HL-60 (cell line): ENCODE data around the gene PPP6R3.

Experiments
- DNase-seq, 2 experiments: peaks; one replicate each; pipeline ENCODE4 v3.0.0-alpha.2; 2010 to 2020; ENCODE audit warnings: low read depth in 1 of 2, low spot score in 1 of 2
- H3K27ac ChIP-seq: fragments of 250-450 bp; sonication (Bioruptor Pico); replicated peaks from 2 replicates; pipeline ENCODE4 v1.5.1; 2020; ENCODE audit warnings: mild to moderate bottlenecking, moderate library complexity
- H3K27me3 ChIP-seq: fragments of 250-450 bp; sonication (Bioruptor Pico); 2 replicates; pipeline ENCODE4 v1.5.1; 2021; ENCODE audit warnings: mild to moderate bottlenecking, moderate library complexity; ENCODE audit not compliant: insufficient read depth, poor library complexity, severe bottlenecking
- H3K4me3 ChIP-seq: replicated peaks from 2 replicates; pipeline ENCODE4 v1.5.1; 2011; ENCODE audit warnings: mild to moderate bottlenecking, control low read depth, low read length; ENCODE audit not compliant: insufficient read depth
- GABPA ChIP-seq: IDR thresholded peaks from 2 replicates; pipeline ENCODE4 v1.6.1; 2012; ENCODE audit warnings: low read depth
- POLR2AphosphoS5 ChIP-seq: IDR thresholded peaks from 2 replicates; pipeline ENCODE4 v1.6.1; 2012; ENCODE audit warnings: low read depth
- SPI1 ChIP-seq: IDR thresholded peaks from 2 replicates; pipeline ENCODE4 v1.6.1; 2012; ENCODE audit warnings: low read depth, mild to moderate bottlenecking, borderline replicate concordance
- TF ChIP-seq, protein P1 (sequence below): IDR thresholded peaks from 2 replicates; pipeline ENCODE4 v1.6.1; 2012; ENCODE audit warnings: low read depth; ENCODE audit not compliant: insufficient replicate concordance
- TF ChIP-seq, protein P2 (sequence below): IDR thresholded peaks from one replicate; pipeline ENCODE4 v1.5.1; 2011; ENCODE audit warnings: low read length, control low read depth, inconsistent platforms; ENCODE audit not compliant: insufficient read depth

The PPP6R3 gene

DNA sequence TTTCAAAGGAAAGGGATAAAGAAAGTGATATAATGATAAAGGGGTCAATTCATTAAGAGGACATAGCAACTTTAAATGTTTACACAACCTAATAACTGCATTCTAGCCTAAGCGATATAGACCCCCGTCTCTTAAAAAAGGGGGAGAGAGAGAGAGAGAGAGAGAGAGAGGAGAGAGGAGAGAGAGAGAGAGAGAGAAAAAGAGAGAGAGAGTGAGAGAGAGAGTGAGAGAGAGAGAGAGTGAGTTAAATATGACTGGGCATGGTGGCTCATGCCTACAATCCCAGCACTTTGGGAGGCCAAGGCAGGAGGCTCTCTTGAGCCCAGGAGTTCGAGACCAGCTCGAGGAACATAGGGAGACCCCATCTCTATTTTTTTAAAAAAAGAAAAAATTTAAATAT lies 133.6 kb downstream of the PPP6R3 start:
- Histone ChIP-seq H3K27ac (no peak overlapping the region), H3K27me3 (no peaks in the 10 kb centered on the region), H3K4me3 (no peak overlapping the region)
- DNase-seq: no peak
- TF ChIP-seq POLR2AphosphoS5 (no peak), SPI1 (no peak), GABPA (no peak)
- TF ChIP-seq, protein P1, sequence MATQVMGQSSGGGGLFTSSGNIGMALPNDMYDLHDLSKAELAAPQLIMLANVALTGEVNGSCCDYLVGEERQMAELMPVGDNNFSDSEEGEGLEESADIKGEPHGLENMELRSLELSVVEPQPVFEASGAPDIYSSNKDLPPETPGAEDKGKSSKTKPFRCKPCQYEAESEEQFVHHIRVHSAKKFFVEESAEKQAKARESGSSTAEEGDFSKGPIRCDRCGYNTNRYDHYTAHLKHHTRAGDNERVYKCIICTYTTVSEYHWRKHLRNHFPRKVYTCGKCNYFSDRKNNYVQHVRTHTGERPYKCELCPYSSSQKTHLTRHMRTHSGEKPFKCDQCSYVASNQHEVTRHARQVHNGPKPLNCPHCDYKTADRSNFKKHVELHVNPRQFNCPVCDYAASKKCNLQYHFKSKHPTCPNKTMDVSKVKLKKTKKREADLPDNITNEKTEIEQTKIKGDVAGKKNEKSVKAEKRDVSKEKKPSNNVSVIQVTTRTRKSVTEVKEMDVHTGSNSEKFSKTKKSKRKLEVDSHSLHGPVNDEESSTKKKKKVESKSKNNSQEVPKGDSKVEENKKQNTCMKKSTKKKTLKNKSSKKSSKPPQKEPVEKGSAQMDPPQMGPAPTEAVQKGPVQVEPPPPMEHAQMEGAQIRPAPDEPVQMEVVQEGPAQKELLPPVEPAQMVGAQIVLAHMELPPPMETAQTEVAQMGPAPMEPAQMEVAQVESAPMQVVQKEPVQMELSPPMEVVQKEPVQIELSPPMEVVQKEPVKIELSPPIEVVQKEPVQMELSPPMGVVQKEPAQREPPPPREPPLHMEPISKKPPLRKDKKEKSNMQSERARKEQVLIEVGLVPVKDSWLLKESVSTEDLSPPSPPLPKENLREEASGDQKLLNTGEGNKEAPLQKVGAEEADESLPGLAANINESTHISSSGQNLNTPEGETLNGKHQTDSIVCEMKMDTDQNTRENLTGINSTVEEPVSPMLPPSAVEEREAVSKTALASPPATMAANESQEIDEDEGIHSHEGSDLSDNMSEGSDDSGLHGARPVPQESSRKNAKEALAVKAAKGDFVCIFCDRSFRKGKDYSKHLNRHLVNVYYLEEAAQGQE: no peak
- TF ChIP-seq, protein P2, sequence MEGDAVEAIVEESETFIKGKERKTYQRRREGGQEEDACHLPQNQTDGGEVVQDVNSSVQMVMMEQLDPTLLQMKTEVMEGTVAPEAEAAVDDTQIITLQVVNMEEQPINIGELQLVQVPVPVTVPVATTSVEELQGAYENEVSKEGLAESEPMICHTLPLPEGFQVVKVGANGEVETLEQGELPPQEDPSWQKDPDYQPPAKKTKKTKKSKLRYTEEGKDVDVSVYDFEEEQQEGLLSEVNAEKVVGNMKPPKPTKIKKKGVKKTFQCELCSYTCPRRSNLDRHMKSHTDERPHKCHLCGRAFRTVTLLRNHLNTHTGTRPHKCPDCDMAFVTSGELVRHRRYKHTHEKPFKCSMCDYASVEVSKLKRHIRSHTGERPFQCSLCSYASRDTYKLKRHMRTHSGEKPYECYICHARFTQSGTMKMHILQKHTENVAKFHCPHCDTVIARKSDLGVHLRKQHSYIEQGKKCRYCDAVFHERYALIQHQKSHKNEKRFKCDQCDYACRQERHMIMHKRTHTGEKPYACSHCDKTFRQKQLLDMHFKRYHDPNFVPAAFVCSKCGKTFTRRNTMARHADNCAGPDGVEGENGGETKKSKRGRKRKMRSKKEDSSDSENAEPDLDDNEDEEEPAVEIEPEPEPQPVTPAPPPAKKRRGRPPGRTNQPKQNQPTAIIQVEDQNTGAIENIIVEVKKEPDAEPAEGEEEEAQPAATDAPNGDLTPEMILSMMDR: no peak

DNA sequence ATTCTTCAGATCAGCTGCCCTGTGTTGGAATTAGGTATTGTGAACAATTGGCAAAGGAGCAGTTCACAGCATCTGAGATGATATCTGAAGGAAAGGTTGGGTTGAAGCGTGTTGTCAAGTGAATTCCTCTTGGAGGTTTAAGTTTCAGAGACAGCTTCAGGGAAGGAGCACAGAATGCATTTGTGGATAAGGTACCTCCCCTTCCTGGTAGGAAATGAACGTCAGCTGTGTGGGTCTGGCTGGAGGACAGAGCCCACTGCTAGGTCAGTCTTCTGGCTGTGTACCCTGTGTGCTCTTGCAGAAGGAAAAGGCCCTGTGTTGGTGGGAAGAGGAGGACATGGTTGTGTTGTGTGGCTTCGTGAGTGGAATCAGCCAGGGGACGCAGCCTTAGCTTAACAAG lies 135.7 kb downstream of the PPP6R3 start:
- Histone ChIP-seq H3K27me3 (no peaks in the 10 kb centered on the region), H3K27ac (no peak overlapping the region), H3K4me3 (no peak overlapping the region)
- DNase-seq: no peak
- TF ChIP-seq, protein P1: no peak
- no peak for TF ChIP-seq SPI1
- TF ChIP-seq POLR2AphosphoS5: no peak
- TF ChIP-seq, protein P2: no peak
- TF ChIP-seq GABPA: no peak

DNA sequence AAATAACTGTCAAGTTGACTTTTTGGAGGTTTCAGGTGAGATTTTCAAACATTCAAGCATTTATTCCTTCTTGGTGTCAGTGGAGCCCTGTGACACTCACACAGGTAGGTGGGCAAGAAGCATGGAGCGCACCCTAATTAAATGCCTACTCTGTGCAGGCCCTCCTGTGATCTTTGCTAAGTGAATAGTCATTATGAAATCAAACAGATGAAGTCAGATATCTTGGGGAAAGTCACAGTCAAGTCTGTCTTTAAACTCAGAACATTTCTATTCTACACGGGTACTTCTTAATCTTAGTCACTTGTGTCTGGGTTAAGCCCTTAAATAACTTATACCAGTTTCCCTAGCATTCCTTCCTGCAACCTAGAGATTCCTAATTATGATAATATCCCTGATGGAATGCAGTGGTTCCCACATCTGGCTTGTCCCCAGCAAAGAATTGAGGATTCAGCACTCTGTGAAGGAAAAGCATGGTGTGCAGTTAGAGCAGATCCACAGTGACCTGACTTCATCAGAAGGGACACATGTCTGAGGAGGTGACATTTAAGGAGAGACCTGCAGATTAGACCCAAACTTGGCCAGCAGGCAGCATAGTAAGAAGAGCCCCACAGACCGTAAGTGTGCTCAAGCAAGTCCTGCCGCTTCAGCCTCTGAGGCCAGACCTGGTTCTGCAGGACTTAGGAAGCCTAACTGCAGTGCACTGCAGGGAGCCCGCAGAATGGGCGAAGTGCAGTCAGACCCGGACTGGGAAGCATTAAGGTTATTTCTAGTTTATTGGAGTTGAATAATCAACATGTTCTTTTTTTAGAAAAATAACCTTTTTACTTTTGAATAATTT lies 138.5 kb downstream of the PPP6R3 start:
- H3K27ac ChIP-seq: no peak overlapping the region
- H3K4me3 ChIP-seq: no peak overlapping the region
- TF ChIP-seq, protein P1: no peak
- TF ChIP-seq POLR2AphosphoS5: no peak
- TF ChIP-seq, protein P2: no peak
- no peak for TF ChIP-seq GABPA
- TF ChIP-seq SPI1: no peak
- H3K27me3 ChIP-seq: no peaks in the 10 kb centered on the region
- DNase-seq: no peak
